A549 (cell line): ENCODE results near the gene TDRD9. TPM values are rescaled to one million over a fixed set of nuclear protein-coding genes. Genes with fewer than 3 reads are reported as not detected.

Experiments
- ATAC-seq, 2 experiments: fragments of 200-7000 bp in 1 of 2; fragments of >200 bp in 1 of 2; cut with Nextera tagmentation in 1 of 2; cut with Tn5 transposase in 1 of 2; 3 replicates each; pipeline versions ENCODE4 v1.8.0 to v1.9.1; 2018 to 2020; ENCODE audit warnings: mild to moderate bottlenecking in 1 of 2, moderate library complexity in 1 of 2
- CTCF ChIA-PET: fragments of 300-600 bp; sonication (Branson Sonifier 250); formaldehyde crosslinking; extraction: SDS; loops from one replicate; lab custom pipeline; 2021; ENCODE audit warnings: antibody characterized with exemption, inconsistent platforms; lab: Yijun Ruan, JAX
- POLR2A ChIA-PET: fragments of 350-600 bp; formaldehyde crosslinking; extraction: SDS; loops from one replicate; lab custom pipeline; 2021; ENCODE audit warnings: antibody characterized with exemption, inconsistent platforms; lab: Yijun Ruan, JAX
- DNase-seq, 2 experiments: peaks; one replicate each; pipeline versions ENCODE4 v3.0.0 to v3.0.0-alpha.2; 2011 to 2016; ENCODE audit warnings: low read depth in 1 of 2, low spot score in 1 of 2
- FAIRE-seq: peaks from 2 replicates; lab custom pipeline; 2011; peaks lifted over from hg19 to GRCh38; lab: Jason Lieb, UNC
- H3K27ac ChIP-seq, 2 experiments: fragments of >200 bp; sonication (Bioruptor Twin); formaldehyde crosslinking; 3 replicates each; pipeline ENCODE4 v1.5.1; 2016 to 2017
- H3K4me1 ChIP-seq: fragments of >200 bp; sonication (Bioruptor Twin); formaldehyde crosslinking; 3 replicates; pipeline ENCODE4 v1.6.1; 2016
- H3K4me2 ChIP-seq: fragments of >200 bp; sonication (Bioruptor Twin); formaldehyde crosslinking; 3 replicates; pipeline ENCODE4 v1.6.1; 2016
- H3K4me3 ChIP-seq: fragments of >200 bp; sonication (Bioruptor Twin); formaldehyde crosslinking; 3 replicates; pipeline ENCODE4 v1.5.1; 2016
- H3K9me3 ChIP-seq: fragments of >200 bp; sonication (Bioruptor Twin); formaldehyde crosslinking; 3 replicates; pipeline ENCODE4 v1.6.1; 2016
- BHLHE40 ChIP-seq: IDR thresholded peaks from 2 replicates; pipeline ENCODE4 v1.6.1; 2012; ENCODE audit warnings: low read depth, low read length, inconsistent platforms
- CHD4 ChIP-seq: fragments of 200-600 bp; sonication (generic); IDR thresholded peaks from 2 replicates; pipeline ENCODE4 v1.6.1; 2016; ENCODE audit warnings: antibody characterized with exemption, mild to moderate bottlenecking, borderline replicate concordance
- EHMT2 ChIP-seq: fragments of 200-600 bp; sonication (generic); IDR thresholded peaks from 2 replicates; pipeline ENCODE4 v1.6.1; 2016; ENCODE audit warnings: antibody characterized with exemption, low read depth, mild to moderate bottlenecking, moderate library complexity
- ESRRA ChIP-seq: fragments of 150-350 bp; IDR thresholded peaks from 2 replicates; pipeline ENCODE4 v1.6.1; 2014; ENCODE audit warnings: mild to moderate bottlenecking, low read length, borderline replicate concordance
- HDAC2 ChIP-seq: fragments of 200-600 bp; sonication (generic); IDR thresholded peaks from 2 replicates; pipeline ENCODE4 v1.6.1; 2016
- HOXA7 ChIP-seq: fragments of 250-450 bp; sonication (Bioruptor Pico); IDR thresholded peaks from 2 replicates; pipeline ENCODE4 v1.5.0; 2020; ENCODE audit warnings: mild to moderate bottlenecking, moderate library complexity
- JUN ChIP-seq, 2 experiments: fragments of >200 bp; sonication (Bioruptor Twin); formaldehyde crosslinking; IDR thresholded peaks; 2 replicates in 1 of 2; 3 replicates in 1 of 2; pipeline ENCODE4 v1.6.1; 2016 to 2017
- JUNB ChIP-seq: fragments of >200 bp; sonication (Bioruptor Twin); formaldehyde crosslinking; IDR thresholded peaks from 2 replicates; pipeline ENCODE4 v1.6.1; 2016
- KDM5A ChIP-seq: fragments of 200-600 bp; sonication (generic); IDR thresholded peaks from 2 replicates; pipeline ENCODE4 v1.6.1; 2016; ENCODE audit warnings: antibody characterized with exemption, mild to moderate bottlenecking
- MAZ ChIP-seq: fragments of 150-350 bp; IDR thresholded peaks from 2 replicates; pipeline ENCODE4 v1.6.1; 2014; ENCODE audit warnings: antibody characterized with exemption, low read depth, low read length, borderline replicate concordance
- NFE2L2 ChIP-seq: fragments of 150-350 bp; conservative IDR thresholded peaks from 2 replicates; pipeline ENCODE4 v1.6.1; 2014; ENCODE audit warnings: low read length
- POLR2A ChIP-seq: IDR thresholded peaks from 2 replicates; pipeline ENCODE4 v1.6.1; 2012; ENCODE audit warnings: mild to moderate bottlenecking, low read length
- RNF2 ChIP-seq: fragments of 200-600 bp; sonication (generic); IDR thresholded peaks from 2 replicates; pipeline ENCODE4 v1.6.1; 2016; ENCODE audit warnings: low read depth, mild to moderate bottlenecking, antibody characterized with exemption, moderate library complexity, borderline replicate concordance
- SMC3 ChIP-seq: fragments of >200 bp; sonication (Bioruptor Twin); formaldehyde crosslinking; IDR thresholded peaks from 3 replicates; pipeline ENCODE4 v1.6.1; 2018; ENCODE audit warnings: inconsistent platforms
- TFCP2L1 ChIP-seq: fragments of 250-450 bp; sonication (Bioruptor Pico); IDR thresholded peaks from 2 replicates; pipeline ENCODE4 v1.5.0; 2021; ENCODE audit warnings: mild to moderate bottlenecking
- TP53 ChIP-seq: fragments of 250-450 bp; sonication (Bioruptor Pico); IDR thresholded peaks from 2 replicates; pipeline ENCODE4 v1.5.0; 2021; ENCODE audit warnings: mild to moderate bottlenecking, moderate library complexity
- ZNF302 ChIP-seq: fragments of 250-450 bp; sonication (Bioruptor Pico); IDR thresholded peaks from 2 replicates; pipeline ENCODE4 v1.9.0; 2021; ENCODE audit warnings: inconsistent platforms, mild to moderate bottlenecking, moderate library complexity
- WGBS: methylation state at CpG from one replicate; pipeline ENCODE4 v1.1.6; 2017; ENCODE audit errors: missing lambda C conversion rate; 5-methylcytosine and 5-hydroxymethylcytosine counted together
- polyA plus RNA-seq, 4 experiments: library from polyadenylated mRNA; depleted of rRNA in 3 of 4; stranded (reverse); fragments of >200 nt; fragmentation: RNase III in 1 of 4; extraction: RNeasy Plus Mini Kit Qiagen cat#74134 plus additional on column Dnase treatment in 1 of 4; gene quantifications; 2 replicates in 3 of 4; 3 replicates in 1 of 4; pipeline ENCODE4 v1.2.3, GENCODE V29; 2011 to 2017
- small RNA-seq, 6 experiments: library from RNA; depleted of rRNA; stranded (forward); fragments of <200 nt; gene quantifications; one replicate each; pipeline ENCODE3, GENCODE V24; 2012
- TF ChIP-seq, protein P1 (sequence below): fragments of >200 bp; sonication (Bioruptor Twin); formaldehyde crosslinking; IDR thresholded peaks from 2 replicates; pipeline ENCODE4 v1.6.1; 2016

Gene TDRD9
- polyA plus RNA-seq, 2 of the 4 experiments (the other 2 are of a cell fraction), result 0.04 TPM; not detected in 1

DNA sequence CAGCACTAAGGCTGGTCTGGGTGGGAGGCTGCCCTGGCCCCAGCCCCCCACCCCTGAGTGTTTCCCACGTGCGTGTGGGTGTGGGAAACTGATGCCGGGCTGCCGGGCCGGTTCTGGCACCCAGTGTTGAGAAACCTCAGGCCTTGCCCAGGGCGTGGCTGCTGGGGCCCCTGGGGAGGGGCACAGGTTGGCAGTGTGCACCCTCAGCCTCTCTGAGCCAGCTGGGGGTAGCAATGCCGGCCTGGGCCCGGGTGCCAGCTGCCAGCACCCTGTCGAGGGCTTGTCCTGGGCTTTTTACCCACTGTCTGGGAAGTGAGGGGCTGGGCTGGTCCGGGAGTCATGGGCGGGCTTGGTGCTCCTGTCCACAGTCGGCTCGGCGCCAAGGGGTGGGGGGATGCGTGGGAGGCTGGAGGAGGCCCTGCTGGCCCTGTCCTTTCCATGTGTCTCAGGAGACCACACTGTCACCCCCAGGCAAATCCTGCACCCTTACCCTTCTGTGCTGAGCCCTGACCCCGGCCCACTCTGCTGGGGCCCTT, 172.9 kb downstream of the TDRD9 start:
- ChIA-PET POLR2A (no interaction called here), CTCF (interaction anchor here (1.2 kb wide), 1 partner anchor 463 kb away, joined by 3 read pairs; no protein-coding TSS in a partner anchor)
- ATAC-seq, result no peak
- WGBS, result 80% methylated on average over 2 of the region's 16 CpGs
- no peaks in the 10 kb centered on the region for H3K9me3 ChIP-seq
- no peak overlapping the region for H3K4me2 ChIP-seq
- H3K27ac ChIP-seq, result peak overlapping the region in 1 of 2 experiments; percentile 18; a peak in 1 of 6 replicates
- H3K4me3 ChIP-seq, result no peak overlapping the region
- H3K4me1 ChIP-seq, result no peaks in the 10 kb centered on the region
- TF ChIP-seq ZNF302 (CRISPR knock-in tag), result no peak
- no peak for TF ChIP-seq HOXA7 (CRISPR knock-in tag)
- TF ChIP-seq NFE2L2, result no peak
- TF ChIP-seq BHLHE40, result no peak
- TF ChIP-seq RNF2, result no peak
- no peak for TF ChIP-seq POLR2A
- TF ChIP-seq, protein P1, sequence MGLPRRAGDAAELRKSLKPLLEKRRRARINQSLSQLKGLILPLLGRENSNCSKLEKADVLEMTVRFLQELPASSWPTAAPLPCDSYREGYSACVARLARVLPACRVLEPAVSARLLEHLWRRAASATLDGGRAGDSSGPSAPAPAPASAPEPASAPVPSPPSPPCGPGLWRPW, result no peak
- no peak for TF ChIP-seq HDAC2
- TF ChIP-seq TP53 (CRISPR knock-in tag), result no peak
- no peak for TF ChIP-seq SMC3
- TF ChIP-seq ESRRA, result no peak
- no peak for TF ChIP-seq MAZ
- no peak for TF ChIP-seq CHD4
- no peak for TF ChIP-seq JUN (IDR thresholded peaks at IDR 0.05)
- no peak for TF ChIP-seq EHMT2
- no peak for TF ChIP-seq KDM5A
- DNase-seq, result no peak
- FAIRE-seq, result no peak

- no peaks in the 10 kb centered on the region for H3K4me1 ChIP-seq
- ATAC-seq, result no peak
- no peak for TF ChIP-seq HOXA7 (CRISPR knock-in tag)
- no peak for TF ChIP-seq TFCP2L1 (CRISPR knock-in tag)
- no peak for TF ChIP-seq KDM5A
- no peak for TF ChIP-seq MAZ
- TF ChIP-seq JUNB, result no peak
- TF ChIP-seq, all 56 proteins: peak for 0
- WGBS, result 61% methylated on average over 9 of the region's 16 CpGs
- CTCF ChIA-PET, result interaction anchor here (0.6 to 1.5 kb wide), 2 partner anchors 8 to 463 kb away, joined by 4 to 5 read pairs; no protein-coding TSS in a partner anchor
- POLR2A ChIA-PET, result no interaction called here
- no peak overlapping the region for H3K4me2 ChIP-seq
- FAIRE-seq, result no peak
- H3K9me3 ChIP-seq, result no peaks in the 10 kb centered on the region
- H3K4me3 ChIP-seq, result no peak overlapping the region
- DNase-seq, result no peak
- no peak overlapping the region for H3K27ac ChIP-seq
These were observed 173.5 kb downstream of the TDRD9 start for GRCh38 chr14:104101651-104102281.

Small RNA genes within 50 kb of the gene (small RNA-seq; reads per million reads assigned to genes)
- 0 to 5.2 (median 1.3) reads per million in 6 experiments for gene RN7SL634P

Other genes starting within 250 kb of the TDRD9 start
- 23.0 and 23.2 TPM in 2 replicates for gene XRCC3, start 213.0 kb upstream of the TDRD9 start, polyA plus RNA-seq (2011; rRNA removed)
- 26.3 to 28.1 TPM (median 27.4 TPM) in 3 replicates for gene XRCC3, start 213.0 kb upstream of the TDRD9 start, polyA plus RNA-seq (2017; fragmentation: RNase III; extraction: RNeasy Plus Mini Kit Qiagen cat#74134 plus additional on column Dnase treatment)
- 28.7 and 29.0 TPM in 2 replicates for gene ZFYVE21, start 212.6 kb upstream of the TDRD9 start, polyA plus RNA-seq (2011; rRNA removed)
- 29.1 to 34.1 TPM (median 33.0 TPM) in 3 replicates for gene ZFYVE21, start 212.6 kb upstream of the TDRD9 start, polyA plus RNA-seq (2017; fragmentation: RNase III; extraction: RNeasy Plus Mini Kit Qiagen cat#74134 plus additional on column Dnase treatment)
- 2.2 TPM in 2 replicates for gene PPP1R13B, start 80.9 kb upstream of the TDRD9 start, polyA plus RNA-seq (2011; rRNA removed)
- 2.7 to 3.6 TPM (median 2.8 TPM) in 3 replicates for gene PPP1R13B, start 80.9 kb upstream of the TDRD9 start, polyA plus RNA-seq (2017; fragmentation: RNase III; extraction: RNeasy Plus Mini Kit Qiagen cat#74134 plus additional on column Dnase treatment)
- not detected in 2 replicates for gene RD3L, start 14.1 kb downstream of the TDRD9 start, polyA plus RNA-seq (2011; rRNA removed)
- gene RD3L, start 14.1 kb downstream of the TDRD9 start, polyA plus RNA-seq (2017; fragmentation: RNase III; extraction: RNeasy Plus Mini Kit Qiagen cat#74134 plus additional on column Dnase treatment), result not detected in 3 replicates
- gene ASPG, start 157.2 kb downstream of the TDRD9 start, polyA plus RNA-seq (2011; rRNA removed), result not detected in 2 replicates
- 0.13 TPM in 1 of 3 replicates, not detected in the others for gene ASPG, start 157.2 kb downstream of the TDRD9 start, polyA plus RNA-seq (2017; fragmentation: RNase III; extraction: RNeasy Plus Mini Kit Qiagen cat#74134 plus additional on column Dnase treatment)
- gene KIF26A, start 210.1 kb downstream of the TDRD9 start, polyA plus RNA-seq (2011; rRNA removed), result 0.20 and 0.28 TPM in 2 replicates
- 1.9 to 2.3 TPM (median 2.1 TPM) in 3 replicates for gene KIF26A, start 210.1 kb downstream of the TDRD9 start, polyA plus RNA-seq (2017; fragmentation: RNase III; extraction: RNeasy Plus Mini Kit Qiagen cat#74134 plus additional on column Dnase treatment)